DMS53 treated with DMSO at 0.1 percent for 48 hours (cell line): ENCODE measurements around the gene SCUBE2.

Experiments used
- DNase-seq: peaks from one replicate; lab custom pipeline; 2025; ENCODE audit not compliant: unreplicated experiment; lab: John Stamatoyannopoulos, UW

The SCUBE2 gene

DNA sequence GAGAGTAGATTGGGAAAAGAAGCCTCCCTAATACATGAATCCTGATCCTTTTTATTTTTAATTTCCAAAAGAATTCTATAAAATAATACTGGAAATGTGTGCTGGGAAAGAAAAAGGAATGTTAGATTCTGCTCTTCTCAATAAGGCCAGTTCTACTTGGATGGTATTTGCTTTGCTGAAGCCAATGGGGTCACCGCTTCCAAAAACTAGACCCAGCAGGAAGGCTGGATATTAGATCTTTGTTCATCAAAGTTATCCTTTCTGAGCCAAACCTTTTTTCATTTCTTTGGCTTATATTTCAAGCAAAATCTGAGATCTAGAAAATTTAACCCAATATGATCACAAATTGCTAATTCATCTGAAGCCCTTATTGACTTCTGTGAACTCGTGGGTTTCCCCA, 41.4 kb downstream of the SCUBE2 start:
- no peak for DNase-seq

DNA sequence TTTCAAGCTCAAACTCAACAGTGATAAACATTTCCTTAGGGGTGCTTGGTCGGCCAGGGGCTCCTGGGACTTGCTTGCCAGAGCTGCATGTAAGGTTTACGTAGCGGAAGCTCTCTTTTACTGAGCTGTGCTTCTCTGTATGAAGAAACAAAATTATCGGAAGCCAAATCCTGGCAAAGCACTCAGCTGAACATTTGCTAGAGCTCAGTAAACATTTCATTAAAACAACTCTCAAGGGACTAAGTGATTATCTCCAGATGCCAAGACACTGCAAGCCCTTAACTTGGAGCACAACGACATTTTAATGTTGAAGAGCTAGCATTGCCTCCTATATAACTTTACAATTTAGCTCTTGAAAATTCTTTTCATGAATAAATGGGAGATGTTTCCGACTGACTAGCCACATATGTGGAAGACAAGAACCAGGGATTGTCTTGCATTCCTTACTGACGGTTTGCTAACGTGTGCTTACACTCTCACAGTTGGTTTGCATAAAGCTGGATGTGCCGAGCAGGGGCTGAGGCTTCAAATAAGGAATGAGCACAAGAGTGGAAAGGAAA, 43.4 kb downstream of the SCUBE2 start:
- DNase-seq: no peak

DNA sequence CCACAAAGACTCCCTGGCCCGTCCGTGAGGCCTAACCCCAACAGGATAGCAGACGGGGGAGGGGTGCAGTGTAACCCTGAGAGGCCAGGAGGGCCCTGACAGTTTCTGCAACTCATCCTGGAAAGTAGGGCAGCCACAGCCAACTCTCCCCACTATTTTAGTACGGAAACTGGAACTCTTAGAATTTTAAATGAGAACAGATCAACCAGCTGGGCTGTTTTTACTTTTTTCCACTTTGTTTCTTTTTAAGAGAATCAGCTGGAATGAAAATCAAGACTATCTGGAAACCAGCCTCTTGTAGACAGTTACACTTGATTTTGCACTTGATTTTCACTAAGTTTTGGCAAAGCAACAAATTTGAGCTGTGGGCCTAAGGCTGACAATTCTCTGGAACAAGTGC, 44.9 kb downstream of the SCUBE2 start:
- no peak for DNase-seq

DNA sequence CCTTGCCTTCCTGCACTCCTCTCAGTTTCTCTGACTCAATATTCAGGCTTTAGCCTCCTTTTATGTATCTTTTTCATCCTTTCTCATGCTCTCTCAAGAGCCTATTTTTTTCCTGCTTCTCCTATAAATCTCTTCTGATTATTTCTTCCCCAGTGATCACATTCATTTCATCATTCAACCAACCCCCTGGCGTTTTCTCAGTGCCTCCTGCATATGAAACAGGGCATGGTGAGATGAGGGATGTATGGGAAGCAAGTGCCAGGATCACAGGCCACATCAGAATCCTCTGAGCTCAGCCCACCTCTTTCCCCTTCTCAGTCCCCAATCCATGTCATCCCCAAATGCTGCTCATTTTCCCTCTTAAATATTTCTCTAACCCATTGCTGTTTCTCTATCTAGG, 48.9 kb downstream of the SCUBE2 start:
- DNase-seq: no peak

DNA sequence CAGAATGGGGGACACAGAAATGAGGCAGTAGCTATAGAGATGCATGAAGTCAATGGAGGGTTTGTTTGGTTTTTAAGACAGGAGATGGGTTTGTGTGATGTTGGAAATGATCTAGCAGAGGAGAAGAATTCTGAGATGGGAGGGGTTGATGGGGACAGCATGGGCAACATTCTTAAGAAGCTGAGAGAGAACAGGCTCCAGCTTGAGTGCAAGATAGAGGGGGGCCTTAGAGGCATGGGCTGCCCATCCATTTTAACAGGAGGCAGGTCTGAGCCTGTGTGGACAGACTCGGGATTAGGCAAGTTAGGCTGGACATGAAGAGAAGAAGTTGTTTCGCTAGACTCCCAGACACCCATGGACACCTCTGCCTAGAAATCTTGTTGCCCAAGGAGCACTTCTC, 49.7 kb downstream of the SCUBE2 start:
- DNase-seq: no peak

DNA sequence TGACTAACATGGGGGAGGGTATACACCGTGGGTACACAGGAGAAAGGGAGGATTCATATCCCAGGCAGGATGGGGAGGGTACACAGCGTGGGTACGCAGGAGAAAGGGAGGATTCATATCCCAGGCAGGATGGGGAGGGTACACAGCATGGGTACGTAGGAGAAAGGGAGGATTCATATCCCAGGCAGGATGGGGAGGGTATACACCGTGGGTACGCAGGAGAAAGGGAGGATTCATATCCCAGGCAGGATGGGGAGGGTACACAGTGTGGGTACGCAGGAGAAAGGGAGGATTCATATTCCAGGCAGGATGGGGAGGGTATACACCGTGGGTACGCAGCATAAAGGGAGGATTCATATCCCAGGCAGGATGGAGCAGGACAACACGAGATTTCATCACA, 51.0 kb downstream of the SCUBE2 start:
- DNase-seq: no peak

DNA sequence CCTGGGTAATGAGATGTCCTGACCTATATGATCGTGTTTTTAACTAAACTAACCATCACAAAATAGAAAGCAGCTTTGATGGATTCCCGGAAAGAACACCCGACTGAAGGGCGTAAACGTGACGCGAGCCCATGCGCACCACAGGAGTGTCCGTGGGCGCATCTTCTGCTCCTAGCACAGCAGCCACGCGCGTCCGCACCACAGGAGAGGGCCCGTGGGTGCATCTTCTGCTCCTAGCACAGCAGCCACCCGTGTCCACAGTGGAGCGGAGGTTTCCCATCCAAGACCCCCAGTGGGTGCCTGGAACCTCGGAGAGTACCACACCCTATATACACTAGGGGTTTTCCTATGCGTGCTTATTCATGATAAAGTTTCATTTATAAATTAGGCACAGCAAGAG, 51.5 kb downstream of the SCUBE2 start:
- no peak for DNase-seq

DNA sequence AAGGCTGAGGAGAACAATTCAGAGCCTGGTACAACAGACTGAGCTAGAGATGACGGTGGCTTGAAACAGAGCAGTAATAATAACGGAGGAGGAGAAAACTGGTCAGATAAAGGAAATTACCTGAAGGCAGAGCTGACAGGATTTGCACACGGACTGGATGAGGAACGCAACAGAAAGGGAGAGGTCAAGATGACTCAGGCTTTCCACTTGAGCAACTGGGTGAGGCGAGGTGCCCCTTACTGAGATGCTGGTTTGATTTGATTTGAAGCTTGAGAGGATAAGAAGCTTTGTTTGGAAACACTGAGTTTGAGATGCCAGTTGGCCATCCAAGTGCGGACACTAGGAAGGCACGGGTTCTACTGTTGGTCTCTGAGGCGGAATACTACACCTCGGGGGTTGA, 52.2 kb downstream of the SCUBE2 start:
- DNase-seq: no peak

DNA sequence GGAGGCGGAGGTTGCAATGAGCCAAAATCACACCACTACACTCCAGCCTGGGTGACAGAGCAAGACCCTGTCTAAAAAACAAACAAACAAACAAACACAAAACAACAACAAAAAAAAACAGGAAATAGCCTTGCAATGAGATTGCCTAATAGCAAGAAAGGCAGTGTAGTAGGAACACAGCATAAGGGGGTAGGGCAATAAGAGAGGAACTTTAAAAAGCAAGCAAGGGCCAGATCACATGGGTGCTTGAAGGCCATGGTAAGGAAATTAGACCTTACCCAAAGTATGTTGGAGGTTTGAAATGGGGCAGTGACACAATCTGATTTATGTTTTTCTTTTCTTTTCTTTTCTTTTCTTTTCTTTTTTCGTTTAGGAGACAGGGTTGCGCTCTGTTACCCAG, 52.9 kb downstream of the SCUBE2 start:
- DNase-seq: no peak

DNA sequence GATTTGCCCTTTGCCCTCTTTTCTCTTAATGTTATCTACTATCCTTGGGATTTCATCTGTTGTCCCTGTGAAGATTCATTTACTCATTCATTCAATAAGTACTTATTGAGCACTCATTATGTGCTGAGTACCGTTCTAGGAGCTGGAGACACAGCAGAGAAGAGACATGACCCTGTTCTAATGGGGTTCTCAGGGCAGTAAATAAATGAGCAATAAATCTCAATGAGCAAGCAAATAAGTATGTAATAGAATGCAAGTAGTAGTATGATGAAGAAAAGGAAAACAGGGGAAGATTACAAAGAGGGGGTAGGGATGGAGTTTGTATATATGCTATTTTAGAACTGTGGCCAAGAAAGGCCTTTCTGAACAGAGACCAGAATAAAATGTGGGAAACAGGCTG, 53.4 kb downstream of the SCUBE2 start:
- no peak for DNase-seq

DNA sequence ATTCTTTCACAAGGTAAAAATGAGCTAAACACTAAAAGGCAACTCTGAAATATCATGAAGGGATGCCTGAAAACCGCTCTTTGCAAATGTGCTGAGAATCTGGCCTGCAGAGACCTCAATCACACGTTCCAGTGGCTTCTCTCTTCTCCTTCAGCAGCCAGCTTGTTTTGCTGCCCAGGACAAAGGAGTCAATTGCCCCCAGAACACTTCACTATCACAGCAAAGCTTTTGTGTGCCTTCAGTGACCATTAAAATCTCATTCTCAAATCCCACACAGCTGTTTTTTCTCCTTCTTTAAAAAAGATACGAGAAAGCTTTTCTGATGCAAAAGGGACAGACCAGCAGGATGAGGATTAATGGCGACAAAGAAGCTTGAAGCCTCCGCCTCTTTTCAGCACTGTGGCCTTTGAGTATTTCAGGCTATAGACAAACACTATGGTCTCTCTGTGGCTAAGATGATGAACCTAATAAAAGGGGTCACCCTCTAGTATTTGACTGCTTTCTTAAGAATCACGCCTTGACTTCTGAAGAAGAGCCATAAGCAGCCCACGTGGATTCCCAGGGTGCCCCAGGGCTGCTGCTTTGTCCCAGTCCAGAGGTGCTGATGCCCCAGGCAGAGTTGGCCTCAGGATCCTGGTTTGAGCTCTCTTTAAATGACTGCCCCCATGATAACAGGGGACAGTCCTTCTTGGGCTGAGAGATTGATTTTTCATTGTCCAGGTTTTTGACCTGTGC, 54.2 kb downstream of the SCUBE2 start:
- no peak for DNase-seq

DNA sequence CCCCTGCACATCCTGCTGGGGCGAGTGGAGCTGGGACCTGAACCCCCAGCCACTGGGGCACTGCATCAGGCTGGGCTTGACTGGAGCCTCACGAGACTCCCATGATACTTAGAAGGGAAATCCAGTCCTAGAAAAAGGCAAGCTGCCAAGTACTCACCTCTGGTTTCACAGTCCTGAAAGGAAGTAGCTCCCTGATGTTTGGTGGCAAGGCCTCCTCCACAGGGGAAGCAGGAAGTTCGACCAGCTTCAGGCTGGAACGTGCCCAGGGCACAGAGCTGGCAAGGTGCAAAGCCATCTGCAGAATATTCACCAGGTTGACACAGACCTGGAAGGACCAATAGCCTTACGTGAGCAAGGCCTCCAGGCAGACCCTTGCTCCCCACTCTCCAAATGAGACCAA, 60.8 kb downstream of the SCUBE2 start:
- DNase-seq: no peak

DNA sequence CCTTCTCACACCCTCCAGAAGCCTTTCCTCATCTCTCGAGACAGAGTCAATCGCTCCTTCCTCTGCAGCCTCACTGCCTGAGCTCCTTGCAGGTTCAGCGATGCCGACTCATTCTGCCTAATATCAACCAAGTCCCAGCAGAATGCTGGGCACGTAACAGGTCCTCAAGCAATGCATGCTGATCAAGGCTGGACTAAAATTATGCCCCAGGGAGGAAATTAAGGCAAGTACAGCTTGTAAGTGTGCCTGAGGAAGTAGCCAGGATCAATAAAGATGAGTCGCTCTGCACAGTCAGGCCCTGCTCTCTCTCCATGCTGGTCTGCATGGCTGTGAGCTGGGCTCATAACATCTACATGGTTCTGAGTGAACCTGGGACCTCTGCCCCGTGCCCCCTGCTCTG, 62.0 kb downstream of the SCUBE2 start:
- no peak for DNase-seq

DNA sequence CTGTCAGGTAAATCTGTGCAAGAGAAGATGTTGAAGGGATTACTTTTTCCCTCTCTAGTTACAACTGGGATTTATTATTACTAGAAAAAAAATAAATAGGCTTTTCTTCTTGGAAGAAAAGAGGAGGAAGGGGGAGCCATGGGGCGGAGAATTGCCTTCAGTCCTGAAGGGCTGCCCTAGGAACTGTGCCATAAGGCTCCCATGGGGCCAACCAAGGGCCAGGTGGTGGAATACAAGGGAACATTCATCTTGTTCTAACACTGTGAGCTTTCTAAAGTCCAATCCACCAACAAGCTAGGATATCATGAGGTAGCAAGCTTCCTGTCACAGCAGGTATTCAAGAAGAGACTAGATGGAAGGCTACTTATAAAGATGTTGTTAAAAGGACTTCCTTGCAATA, 62.8 kb downstream of the SCUBE2 start:
- DNase-seq: no peak

DNA sequence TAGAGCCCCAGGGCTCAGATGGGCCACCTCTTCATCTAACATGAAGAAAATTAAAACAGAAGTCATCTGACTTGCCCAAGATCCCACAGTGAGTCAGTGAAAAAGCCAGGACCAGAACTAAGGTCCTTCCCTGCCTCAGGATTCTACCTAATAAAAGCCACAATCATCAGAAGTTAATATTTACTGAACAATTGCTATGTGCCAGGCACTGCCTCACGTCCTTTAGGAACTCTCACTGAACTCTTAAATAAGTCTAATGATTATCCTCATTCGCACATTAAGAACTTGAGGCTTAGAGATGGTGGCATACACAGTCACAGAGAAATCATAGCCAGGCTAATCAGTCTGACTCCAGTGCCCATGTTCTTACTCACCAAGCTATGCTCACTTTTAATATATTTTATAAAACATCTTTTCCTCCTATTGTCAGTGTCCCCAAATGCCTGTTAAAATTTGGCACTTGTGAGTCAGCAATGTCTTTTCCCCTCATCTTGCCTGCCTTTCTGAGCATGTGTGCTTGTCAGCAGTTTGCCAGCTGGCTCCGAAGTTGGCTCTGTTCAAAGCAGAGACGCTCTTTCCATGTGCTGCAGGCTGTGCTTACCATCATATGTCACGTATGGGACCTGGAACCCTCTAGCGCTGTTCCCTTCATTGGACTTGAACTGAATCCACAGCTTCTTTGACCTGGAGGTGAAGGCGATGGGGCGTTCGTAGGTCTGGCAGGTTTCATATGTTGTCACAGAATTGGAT, 66.1 kb downstream of the SCUBE2 start:
- DNase-seq: no peak

DNA sequence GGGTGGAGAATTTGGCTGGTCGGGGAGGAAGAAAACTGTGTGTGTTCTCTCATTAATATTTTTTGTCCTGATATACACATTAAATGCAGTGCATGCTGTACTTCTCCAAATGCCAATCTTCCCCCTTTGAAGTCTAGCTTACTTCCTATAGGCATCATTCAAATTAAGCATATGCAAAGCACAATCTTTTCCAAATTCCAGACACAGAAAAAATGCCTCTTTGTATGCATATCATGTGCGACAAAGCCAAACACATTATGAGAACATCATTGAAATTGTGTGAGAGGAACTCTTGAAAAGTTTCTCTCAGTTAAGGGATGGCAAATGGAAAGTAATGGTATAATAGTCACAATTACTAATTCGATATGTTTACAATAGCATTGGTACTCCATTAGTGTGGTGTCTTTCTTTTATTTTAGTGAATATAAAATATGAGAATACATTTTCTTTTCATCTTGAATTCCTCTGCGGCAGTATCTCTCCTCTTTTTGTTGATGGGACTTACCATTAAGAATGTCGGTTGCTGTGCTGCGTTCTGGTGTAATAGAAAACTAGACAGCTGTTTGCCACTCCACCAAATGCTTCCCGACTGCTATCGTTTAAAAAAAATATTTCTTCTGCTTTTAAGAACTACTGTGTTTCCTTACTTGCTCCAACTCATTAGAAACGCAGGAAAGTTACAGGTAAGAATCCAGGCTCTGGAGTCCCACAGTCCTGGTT, 68.3 kb downstream of the SCUBE2 start:
- no peak for DNase-seq

DNA sequence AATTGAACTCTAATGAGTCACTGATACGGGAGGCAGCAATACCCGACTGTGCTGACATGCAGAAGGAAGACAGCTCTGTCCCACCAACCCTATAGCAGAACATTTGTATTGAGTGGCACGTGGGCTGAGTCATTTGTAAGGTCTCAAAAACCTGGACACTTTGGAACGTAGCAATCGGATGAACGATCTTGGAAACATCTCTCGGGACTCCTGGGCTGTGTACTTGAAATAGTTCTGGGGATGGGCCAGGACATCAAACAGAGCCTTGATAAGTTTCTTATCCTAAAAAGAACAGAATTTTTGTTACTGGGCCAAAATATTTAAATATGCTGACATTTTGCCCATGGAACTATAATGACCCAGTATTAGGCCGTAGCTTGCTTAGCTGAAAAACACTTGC, 70.5 kb downstream of the SCUBE2 start:
- DNase-seq: no peak

DNA sequence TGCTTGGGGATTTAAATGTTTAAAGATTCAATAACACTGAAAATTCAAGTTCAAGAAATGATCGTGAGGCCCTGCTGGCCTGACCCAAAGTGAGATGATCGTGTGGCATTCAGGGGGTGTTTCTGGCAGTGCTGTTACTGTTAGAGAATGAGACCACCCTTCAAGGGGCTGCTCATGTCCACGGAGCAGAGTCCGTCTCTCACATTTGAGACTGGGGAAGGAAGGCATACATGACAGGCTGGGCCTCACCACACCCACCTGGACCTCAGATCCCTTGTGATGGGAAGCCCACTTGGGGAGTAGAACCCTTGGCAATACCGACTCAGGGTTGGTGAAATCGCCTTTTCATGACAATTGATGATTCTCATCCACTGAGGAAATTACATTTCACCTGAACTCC, 71.5 kb downstream of the SCUBE2 start:
- DNase-seq: no peak

DNA sequence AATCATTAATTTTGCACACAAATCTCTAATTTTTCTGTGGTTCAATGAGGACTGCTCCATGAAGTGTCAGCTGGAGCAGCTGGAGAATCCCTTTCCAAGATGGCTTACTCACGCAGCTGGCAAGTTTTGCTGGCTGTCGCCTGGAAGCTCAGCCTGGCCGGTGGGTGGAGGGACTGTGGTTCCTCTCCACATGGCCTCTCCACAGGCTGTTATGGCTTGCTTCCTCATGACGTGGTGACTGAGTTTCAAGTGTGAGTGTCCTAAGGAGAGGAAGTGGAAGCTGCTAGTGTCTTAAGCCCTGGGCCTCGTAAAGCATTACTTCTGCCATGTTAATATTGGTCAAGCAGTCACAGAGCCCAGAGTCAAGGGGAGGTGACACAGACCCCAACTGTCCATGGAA, 73.6 kb downstream of the SCUBE2 start:
- DNase-seq: no peak

DNA sequence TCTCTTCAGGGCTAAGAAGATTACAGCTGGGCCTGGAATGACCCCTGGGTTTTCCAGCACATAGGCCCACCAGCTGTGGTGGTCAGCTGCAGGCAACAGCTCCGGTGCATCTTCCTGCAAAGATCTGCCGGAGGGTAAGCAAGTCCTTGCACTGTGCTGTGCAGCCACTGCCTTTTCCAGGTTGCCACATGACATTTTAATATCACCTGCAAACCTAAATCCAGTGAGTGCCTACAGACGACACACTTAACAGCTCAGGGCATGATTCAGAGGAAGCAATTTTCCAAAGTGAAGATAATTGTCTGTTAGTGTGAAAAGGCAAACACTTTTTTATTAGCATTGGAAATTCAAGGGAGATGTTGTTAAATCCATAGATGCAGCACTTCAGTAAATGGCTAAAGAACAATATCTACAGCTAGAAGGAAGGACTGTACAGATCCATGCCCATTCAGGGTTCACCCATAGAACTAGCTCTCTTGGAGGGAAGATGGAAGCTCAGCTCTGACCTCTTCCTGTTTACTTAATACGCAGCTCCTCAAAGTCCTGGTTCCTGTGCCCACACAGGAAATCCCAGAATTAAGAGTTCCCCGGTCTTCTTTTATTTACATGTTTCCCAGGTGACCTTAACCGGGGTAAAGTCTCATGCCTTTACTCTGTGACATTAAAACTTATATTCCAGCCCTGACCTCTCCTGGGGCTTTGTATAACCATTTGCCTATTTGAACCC, 74.3 kb downstream of the SCUBE2 start:
- DNase-seq: peak; percentile 18

DNA sequence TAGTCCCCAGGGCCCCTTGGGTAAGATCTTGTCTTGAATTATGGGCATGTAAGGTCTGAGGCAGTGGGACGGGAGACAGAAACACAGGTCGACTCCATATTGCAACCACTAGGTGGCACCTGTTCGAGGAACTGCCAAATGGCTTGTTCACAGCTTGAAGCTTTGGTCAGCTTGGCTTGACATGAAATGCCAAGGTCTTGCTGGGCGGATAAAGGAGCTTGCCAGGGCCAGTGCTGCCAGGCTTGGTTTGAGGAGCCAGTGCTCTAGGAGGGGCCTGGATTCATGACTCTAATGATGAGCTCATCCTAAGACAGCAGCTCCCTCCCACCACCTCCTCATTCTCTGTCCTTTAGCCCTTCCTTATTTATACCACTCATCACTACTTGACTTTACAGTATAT, 75.7 kb downstream of the SCUBE2 start:
- peak; percentile 72 for DNase-seq
